Neural cell (in vitro differentiated cells): ENCODE data around the gene TAC3.

ENCODE experiments used
- EP300 ChIP-seq: fragments of 450-650 bp; conservative IDR thresholded peaks from 2 replicates; pipeline ENCODE4 v1.6.1; 2014; ENCODE audit warnings: antibody characterized with exemption, mild to moderate bottlenecking, moderate library complexity; ENCODE audit not compliant: poor library complexity, severe bottlenecking
- EZH2 ChIP-seq: fragments of 200-600, 300-800 bp; shearing (Covaris generic), sonication (generic); IDR thresholded peaks from 2 replicates; pipeline ENCODE4 v1.6.1; 2014; ENCODE audit warnings: antibody characterized with exemption, low read length, borderline replicate concordance, mild to moderate bottlenecking; ENCODE audit not compliant: insufficient read depth, poor library complexity, severe bottlenecking
- MXI1 ChIP-seq: fragments of 450-650 bp; conservative IDR thresholded peaks from 2 replicates; pipeline ENCODE4 v1.6.1; 2014; ENCODE audit warnings: antibody characterized with exemption, mild to moderate bottlenecking; ENCODE audit not compliant: poor library complexity, severe bottlenecking
- POLR2AphosphoS5 ChIP-seq: IDR thresholded peaks from 2 replicates; pipeline ENCODE4 v1.6.1; 2012
- SMC3 ChIP-seq: fragments of 450-650 bp; conservative IDR thresholded peaks from 2 replicates; pipeline ENCODE4 v1.6.1; 2014; ENCODE audit warnings: antibody characterized with exemption, mild to moderate bottlenecking, moderate library complexity; ENCODE audit not compliant: poor library complexity
- TF ChIP-seq, protein P1 (sequence below): fragments of 450-650 bp; IDR thresholded peaks from 2 replicates; pipeline ENCODE4 v1.5.1; 2014; ENCODE audit warnings: antibody characterized with exemption, mild to moderate bottlenecking, moderate library complexity; ENCODE audit not compliant: poor library complexity, severe bottlenecking
- TF ChIP-seq, protein P2 (sequence below): IDR thresholded peaks from 2 replicates; pipeline ENCODE4 v1.6.1; 2012; ENCODE audit warnings: borderline replicate concordance

DNA sequence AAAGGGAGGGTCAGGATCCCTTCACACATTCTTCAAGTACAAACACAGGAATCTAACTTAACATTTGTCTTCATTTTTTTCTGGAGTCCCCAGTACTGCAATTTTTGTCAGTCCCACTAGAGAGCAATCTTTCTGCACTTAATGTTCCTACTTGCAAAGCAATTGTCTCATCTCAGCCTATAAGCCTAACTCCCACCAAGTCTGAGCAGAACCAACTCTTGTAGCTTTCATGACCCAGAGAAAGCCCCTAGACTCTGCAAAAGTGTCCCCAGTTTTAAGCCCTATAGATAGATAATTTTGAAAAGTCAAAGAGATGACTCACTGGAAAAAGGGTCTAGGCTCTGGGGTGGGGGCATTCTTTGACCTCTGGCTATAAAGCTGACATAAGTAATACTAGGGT is 8.2 kb downstream of the TAC3 start:
- TF ChIP-seq, protein P1, sequence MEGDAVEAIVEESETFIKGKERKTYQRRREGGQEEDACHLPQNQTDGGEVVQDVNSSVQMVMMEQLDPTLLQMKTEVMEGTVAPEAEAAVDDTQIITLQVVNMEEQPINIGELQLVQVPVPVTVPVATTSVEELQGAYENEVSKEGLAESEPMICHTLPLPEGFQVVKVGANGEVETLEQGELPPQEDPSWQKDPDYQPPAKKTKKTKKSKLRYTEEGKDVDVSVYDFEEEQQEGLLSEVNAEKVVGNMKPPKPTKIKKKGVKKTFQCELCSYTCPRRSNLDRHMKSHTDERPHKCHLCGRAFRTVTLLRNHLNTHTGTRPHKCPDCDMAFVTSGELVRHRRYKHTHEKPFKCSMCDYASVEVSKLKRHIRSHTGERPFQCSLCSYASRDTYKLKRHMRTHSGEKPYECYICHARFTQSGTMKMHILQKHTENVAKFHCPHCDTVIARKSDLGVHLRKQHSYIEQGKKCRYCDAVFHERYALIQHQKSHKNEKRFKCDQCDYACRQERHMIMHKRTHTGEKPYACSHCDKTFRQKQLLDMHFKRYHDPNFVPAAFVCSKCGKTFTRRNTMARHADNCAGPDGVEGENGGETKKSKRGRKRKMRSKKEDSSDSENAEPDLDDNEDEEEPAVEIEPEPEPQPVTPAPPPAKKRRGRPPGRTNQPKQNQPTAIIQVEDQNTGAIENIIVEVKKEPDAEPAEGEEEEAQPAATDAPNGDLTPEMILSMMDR = peak; percentile 84
- no peak for TF ChIP-seq EP300
- TF ChIP-seq, protein P2, sequence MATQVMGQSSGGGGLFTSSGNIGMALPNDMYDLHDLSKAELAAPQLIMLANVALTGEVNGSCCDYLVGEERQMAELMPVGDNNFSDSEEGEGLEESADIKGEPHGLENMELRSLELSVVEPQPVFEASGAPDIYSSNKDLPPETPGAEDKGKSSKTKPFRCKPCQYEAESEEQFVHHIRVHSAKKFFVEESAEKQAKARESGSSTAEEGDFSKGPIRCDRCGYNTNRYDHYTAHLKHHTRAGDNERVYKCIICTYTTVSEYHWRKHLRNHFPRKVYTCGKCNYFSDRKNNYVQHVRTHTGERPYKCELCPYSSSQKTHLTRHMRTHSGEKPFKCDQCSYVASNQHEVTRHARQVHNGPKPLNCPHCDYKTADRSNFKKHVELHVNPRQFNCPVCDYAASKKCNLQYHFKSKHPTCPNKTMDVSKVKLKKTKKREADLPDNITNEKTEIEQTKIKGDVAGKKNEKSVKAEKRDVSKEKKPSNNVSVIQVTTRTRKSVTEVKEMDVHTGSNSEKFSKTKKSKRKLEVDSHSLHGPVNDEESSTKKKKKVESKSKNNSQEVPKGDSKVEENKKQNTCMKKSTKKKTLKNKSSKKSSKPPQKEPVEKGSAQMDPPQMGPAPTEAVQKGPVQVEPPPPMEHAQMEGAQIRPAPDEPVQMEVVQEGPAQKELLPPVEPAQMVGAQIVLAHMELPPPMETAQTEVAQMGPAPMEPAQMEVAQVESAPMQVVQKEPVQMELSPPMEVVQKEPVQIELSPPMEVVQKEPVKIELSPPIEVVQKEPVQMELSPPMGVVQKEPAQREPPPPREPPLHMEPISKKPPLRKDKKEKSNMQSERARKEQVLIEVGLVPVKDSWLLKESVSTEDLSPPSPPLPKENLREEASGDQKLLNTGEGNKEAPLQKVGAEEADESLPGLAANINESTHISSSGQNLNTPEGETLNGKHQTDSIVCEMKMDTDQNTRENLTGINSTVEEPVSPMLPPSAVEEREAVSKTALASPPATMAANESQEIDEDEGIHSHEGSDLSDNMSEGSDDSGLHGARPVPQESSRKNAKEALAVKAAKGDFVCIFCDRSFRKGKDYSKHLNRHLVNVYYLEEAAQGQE = no peak
- TF ChIP-seq EZH2 = no peak
- no peak for TF ChIP-seq POLR2AphosphoS5
- TF ChIP-seq SMC3 = peak; percentile 76
- no peak for TF ChIP-seq MXI1
